Stimulated activated CD8-positive, alpha-beta memory T cell treated with anti-CD3 and anti-CD28 coated beads, Interleukin-4, amount 100 ng/mL, for 24 hours (primary cell): ENCODE measurements around the gene TMEM74B.

Experiments
- DNase-seq: peaks from one replicate; pipeline ENCODE4 v3.0.0-alpha.2; 2020; ENCODE audit warnings: low read depth

TMEM74B gene

DNA sequence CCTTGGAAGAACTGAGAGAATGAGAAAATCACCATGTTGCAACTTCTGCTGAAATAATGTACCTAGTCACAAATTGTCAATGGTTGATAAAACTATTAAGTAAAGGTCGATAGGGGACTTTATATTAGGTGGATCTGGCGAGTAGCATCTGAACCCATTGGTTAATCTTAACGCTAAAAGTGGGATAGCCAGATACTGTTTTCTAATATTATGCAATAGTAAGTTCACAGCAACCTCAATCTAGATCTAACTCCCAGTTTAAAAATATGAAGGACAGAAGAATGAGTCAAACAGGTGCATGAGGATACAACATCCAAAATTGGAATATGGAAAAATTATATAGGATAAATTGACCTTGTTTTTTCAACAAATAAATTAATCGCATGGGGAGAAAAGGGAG lies 47.5 kb downstream of the TMEM74B start:
- DNase-seq, result no peak

DNA sequence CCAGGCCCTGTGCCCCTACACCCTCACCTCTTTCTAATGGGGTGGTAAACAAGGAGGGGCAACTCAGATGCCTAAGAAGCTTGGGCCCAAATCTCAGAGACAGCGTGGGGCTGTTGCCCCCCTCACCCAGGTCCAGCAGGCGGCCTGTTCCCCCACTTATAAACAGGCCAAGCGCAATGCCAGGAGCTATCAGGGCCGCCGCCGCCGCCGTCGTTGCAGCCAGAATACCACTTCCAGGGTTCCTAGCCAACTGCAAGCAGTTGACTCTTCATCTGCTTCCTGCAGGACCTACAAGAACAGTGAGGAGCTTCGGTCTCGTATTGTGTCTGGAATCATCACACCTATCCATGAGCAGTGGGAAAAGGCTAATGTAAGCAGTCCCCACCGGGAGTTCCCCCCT lies 49.9 kb downstream of the TMEM74B start:
- no peak for DNase-seq

GRCh38 chr20:1134355-1134754 lies 50.4 kb downstream of the TMEM74B start:
- no peak for DNase-seq

DNA sequence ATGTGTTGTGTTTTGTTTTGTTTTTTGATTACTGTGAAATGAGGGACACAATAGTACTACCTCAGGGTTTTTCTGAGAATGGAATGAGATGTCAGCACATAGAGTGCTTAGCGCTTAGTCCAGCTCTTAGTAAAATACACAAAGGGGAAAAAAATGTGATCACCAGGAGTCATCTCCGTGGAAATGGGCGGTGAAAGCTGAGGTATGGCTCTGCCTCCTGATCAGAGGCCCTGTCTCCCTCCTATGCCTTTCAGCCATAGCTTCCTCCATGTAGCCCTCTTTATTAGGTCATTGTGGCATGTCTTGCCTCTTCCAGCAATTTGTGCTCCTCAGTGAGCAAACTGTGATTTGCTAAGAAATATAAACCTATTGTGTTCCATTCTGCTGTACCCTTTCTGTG lies 53.4 kb downstream of the TMEM74B start:
- DNase-seq, result no peak

DNA sequence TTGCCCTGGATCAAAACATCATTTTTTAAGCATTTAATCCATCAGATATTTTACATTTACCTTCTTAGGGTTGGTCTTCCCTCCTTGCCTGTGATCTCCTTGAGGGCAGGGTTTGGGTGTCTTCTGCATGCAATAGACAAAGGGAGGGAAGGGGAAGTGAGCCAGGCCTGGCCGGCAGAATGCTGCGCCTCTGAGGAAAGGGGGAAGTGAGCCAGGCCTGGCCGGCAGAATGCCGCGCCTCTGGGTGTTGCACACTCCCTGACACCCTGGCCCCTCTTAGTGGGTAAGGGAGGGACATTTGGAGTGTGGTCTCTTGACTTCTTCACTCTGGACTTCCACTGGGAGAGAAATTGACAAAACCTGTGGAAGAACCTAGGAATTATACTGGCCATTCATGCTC lies 53.9 kb downstream of the TMEM74B start:
- DNase-seq, result no peak
